GM23338 (cell line): Measurements from ENCODE around the gene C20orf173. TPM values are rescaled to one million over a fixed set of nuclear protein-coding genes. Genes with fewer than 3 reads are reported as not detected.
"Not testable (repeated sequence)": the region's sequence is repeated elsewhere in the genome, so short reads cannot be mapped to it uniquely, and the experiment has no call there.

Experiments used
- ATAC-seq: fragments of 200-7000 bp; cut with Tn5 transposase; 3 replicates; pipeline ENCODE4 v1.9.1; 2020
- DNase-seq: peaks from one replicate; pipeline ENCODE4 v3.0.0-alpha.2; 2015; ENCODE audit warnings: low spot score
- H2AFZ ChIP-seq: fragments of 200-600 bp; sonication (generic); 2 replicates; pipeline ENCODE4 v1.8.0; 2016; ENCODE audit warnings: antibody characterized with exemption, mild to moderate bottlenecking, moderate library complexity
- H3F3A ChIP-seq: fragments of 200-600 bp; sonication (generic); replicated peaks from 2 replicates; pipeline ENCODE4 v1.8.0; 2017; ENCODE audit warnings: antibody characterized with exemption, mixed run types, low read depth
- H3K27ac ChIP-seq: fragments of 200-600 bp; sonication (generic); 2 replicates; pipeline ENCODE4 v1.6.1; 2016; ENCODE audit warnings: low read depth
- H3K27me3 ChIP-seq: fragments of 200-600 bp; sonication (generic); 2 replicates; pipeline ENCODE4 v1.8.0; 2016; ENCODE audit warnings: mild to moderate bottlenecking, mixed run types, moderate library complexity; ENCODE audit not compliant: insufficient read depth
- H3K36me3 ChIP-seq: fragments of 200-600 bp; sonication (generic); 2 replicates; pipeline ENCODE4 v1.8.0; 2016; ENCODE audit warnings: mild to moderate bottlenecking; ENCODE audit not compliant: insufficient read depth
- H3K4me1 ChIP-seq: fragments of 200-600 bp; sonication (generic); 2 replicates; pipeline ENCODE4 v1.8.0; 2016; ENCODE audit warnings: mild to moderate bottlenecking, moderate library complexity; ENCODE audit not compliant: insufficient read depth
- H3K4me2 ChIP-seq: fragments of 200-600 bp; sonication (generic); 2 replicates; pipeline ENCODE4 v1.7.1; 2017; ENCODE audit warnings: mixed run types
- H3K4me3 ChIP-seq: fragments of 200-600 bp; sonication (generic); 2 replicates; pipeline ENCODE4 v1.6.1; 2016; ENCODE audit warnings: mixed run types
- H3K79me2 ChIP-seq: fragments of 200-600 bp; sonication (generic); replicated peaks from 2 replicates; pipeline ENCODE4 v1.8.0; 2017; ENCODE audit warnings: mild to moderate bottlenecking; ENCODE audit not compliant: insufficient read depth
- H3K9me2 ChIP-seq: fragments of 200-600 bp; sonication (generic); 2 replicates; pipeline ENCODE4 v1.8.0; 2017; ENCODE audit not compliant: insufficient read depth
- H4K20me1 ChIP-seq: fragments of 200-600 bp; sonication (generic); replicated peaks from 2 replicates; pipeline ENCODE4 v1.8.0; 2017; ENCODE audit warnings: mild to moderate bottlenecking; ENCODE audit not compliant: insufficient read depth
- H3K27ac Mint-ChIP-seq: 2 replicates; pipeline ENCODE4 v1.8.0; 2020; ENCODE audit warnings: inconsistent platforms, mild to moderate bottlenecking, moderate library complexity, mixed read lengths
- H3K27me3 Mint-ChIP-seq: 3 replicates; pipeline ENCODE4 v1.8.0; 2022; ENCODE audit warnings: low read depth, mild to moderate bottlenecking, moderate library complexity, mixed read lengths, inconsistent platforms; ENCODE audit not compliant: insufficient read depth, poor library complexity
- H3K36me3 Mint-ChIP-seq: 3 replicates; pipeline ENCODE4 v1.8.0; 2021; ENCODE audit warnings: low read depth, mild to moderate bottlenecking, inconsistent platforms, moderate library complexity, mixed read lengths
- H3K4me1 Mint-ChIP-seq: 3 replicates; pipeline ENCODE4 v1.8.0; 2020; ENCODE audit warnings: mild to moderate bottlenecking, inconsistent platforms, mixed read lengths
- H3K4me3 Mint-ChIP-seq: 3 replicates; pipeline ENCODE4 v1.8.0; 2021; ENCODE audit warnings: moderate library complexity, mild to moderate bottlenecking, inconsistent platforms, mixed read lengths
- H3K9me3 Mint-ChIP-seq: 3 replicates; pipeline ENCODE4 v1.8.0; 2020; ENCODE audit warnings: moderate library complexity, mild to moderate bottlenecking, inconsistent platforms, mixed read lengths
- CREB1 ChIP-seq: fragments of 250-450 bp; sonication (Bioruptor Pico); IDR thresholded peaks from 2 replicates; pipeline ENCODE4 v1.5.0; 2020; ENCODE audit warnings: low read depth, mild to moderate bottlenecking, moderate library complexity
- CTCF ChIP-seq, 2 experiments: fragments of 200-600 bp in 1 of 2; sonication (generic) in 1 of 2; conservative IDR thresholded peaks; 2 replicates each; pipeline versions ENCODE4 v1.5.1 to v1.6.1; 2016 to 2017; ENCODE audit warnings: antibody characterized with exemption in 2 of 2, low read depth in 2 of 2, mild to moderate bottlenecking in 2 of 2, moderate library complexity in 1 of 2
- ETS1 ChIP-seq: IDR thresholded peaks from 2 replicates; pipeline ENCODE4 v1.6.1; 2016; ENCODE audit warnings: antibody characterized with exemption
- EZH2 ChIP-seq: fragments of 200-600 bp; sonication (generic); IDR thresholded peaks from one replicate; pipeline ENCODE4 v1.8.0; 2017; ENCODE audit warnings: antibody characterized with exemption, mild to moderate bottlenecking, low read depth; ENCODE audit not compliant: unreplicated experiment
- EZH2phosphoT487 ChIP-seq: fragments of 200-600 bp; sonication (generic); IDR thresholded peaks from one replicate; pipeline ENCODE4 v1.8.1; 2018; ENCODE audit warnings: antibody characterized with exemption; ENCODE audit not compliant: unreplicated experiment
- JUNB ChIP-seq: IDR thresholded peaks from one replicate; pipeline ENCODE4 v1.6.1; 2016; ENCODE audit warnings: antibody characterized with exemption; ENCODE audit not compliant: unreplicated experiment
- NANOG ChIP-seq: IDR thresholded peaks from 2 replicates; pipeline ENCODE4 v1.6.1; 2016; ENCODE audit warnings: antibody characterized with exemption, borderline replicate concordance
- REST ChIP-seq: IDR thresholded peaks from one replicate; pipeline ENCODE4 v1.6.1; 2018; ENCODE audit warnings: antibody characterized with exemption; ENCODE audit not compliant: unreplicated experiment
- STAT1 ChIP-seq: IDR thresholded peaks from one replicate; pipeline ENCODE4 v1.6.1; 2016; ENCODE audit warnings: antibody characterized with exemption; ENCODE audit not compliant: unreplicated experiment
- ZNF331 ChIP-seq: fragments of 250-450 bp; sonication (Bioruptor Pico); IDR thresholded peaks from 2 replicates; pipeline ENCODE4 v1.5.0; 2020; ENCODE audit warnings: low read depth, mild to moderate bottlenecking, moderate library complexity
- polyA plus RNA-seq: library from polyadenylated mRNA; unstranded; fragments of >200 nt; fragmentation: Nextera tagmentation; extraction: Ambion mirVana; gene quantifications from 2 replicates; pipeline ENCODE4 v1.2.1, GENCODE V29; 2016
- total RNA-seq: library from RNA; depleted of rRNA; stranded (reverse); fragments of >200 nt; shearing (Covaris generic); gene quantifications from 2 replicates; pipeline ENCODE4 v1.2.3, GENCODE V29; 2014

C20orf173 gene
- total and polyA plus RNA-seq, 2 experiments from 2014 or later = not detected

GRCh38 chr20:35546127-35546526, 16.7 kb upstream of the C20orf173 start (continued):
- no peak for TF ChIP-seq CTCF (conservative IDR thresholded peaks at IDR 0.05; ENCODE audit: low read depth in 2 of 2)
- TF ChIP-seq ZNF331 (CRISPR knock-in tag) = no peak
- TF ChIP-seq JUNB = no peak

- peaks cover 16% of the 10 kb centered on the region for H3K27me3 Mint-ChIP-seq
- not testable (repeated sequence) for H3K4me3 ChIP-seq, H3K9me3 Mint-ChIP-seq, H3F3A ChIP-seq, H4K20me1 ChIP-seq, ATAC-seq, H3K9me2 ChIP-seq, H2AFZ ChIP-seq, H3K27ac ChIP-seq, H3K4me3 Mint-ChIP-seq, H3K4me1 Mint-ChIP-seq, DNase-seq, H3K4me2 ChIP-seq, H3K27ac Mint-ChIP-seq, H3K79me2 ChIP-seq, H3K27me3 ChIP-seq
- H3K36me3 Mint-ChIP-seq = peaks cover 31% of the 10 kb centered on the region
- Histone ChIP-seq H3K4me1 (peaks cover 14% of the 10 kb centered on the region), H3K36me3 (peaks cover 28% of the 10 kb centered on the region)
Observed at GRCh38 chr20:35544941-35545340, 15.5 kb upstream of the C20orf173 start.

GRCh38 chr20:35544436-35544835, 15.0 kb upstream of the C20orf173 start:
- Histone ChIP-seq H3K4me2 (no peak overlapping the region), H4K20me1 (peaks cover 4% of the 10 kb centered on the region; the same call in 1 of the 2 replicates), H3K27ac (no peak overlapping the region), H2AFZ (no peak overlapping the region), H3K4me1 (peaks cover 14% of the 10 kb centered on the region), H3K79me2 (peaks cover 10% of the 10 kb centered on the region), H3K4me3 (no peak overlapping the region), H3K9me2 (no peaks in the 10 kb centered on the region), H3K27me3 (no peaks in the 10 kb centered on the region), H3F3A (peaks cover 10% of the 10 kb centered on the region; the same call in 1 of the 2 replicates), H3K36me3 (peaks cover 22% of the 10 kb centered on the region)
- no peak for ATAC-seq
- no peak overlapping the region for H3K27ac Mint-ChIP-seq
- H3K9me3 Mint-ChIP-seq = no peaks in the 10 kb centered on the region
- H3K36me3 Mint-ChIP-seq = peaks cover 28% of the 10 kb centered on the region
- peaks cover 8% of the 10 kb centered on the region for H3K4me1 Mint-ChIP-seq
- H3K4me3 Mint-ChIP-seq = no peak overlapping the region
- DNase-seq = no peak
- TF ChIP-seq ZNF331 (CRISPR knock-in tag) (no peak), JUNB (no peak), NANOG (no peak), EZH2 (no peak), STAT1 (no peak), ETS1 (no peak), EZH2phosphoT487 (no peak), CREB1 (CRISPR knock-in tag) (no peak), REST (no peak)
- peaks cover 16% of the 10 kb centered on the region for H3K27me3 Mint-ChIP-seq
